HFF-Myc (cell line): ENCODE results near the gene KEL.

ENCODE experiments used
- DNase-seq: peaks from one replicate; pipeline ENCODE4 v3.0.0-alpha.2; 2011; ENCODE audit warnings: low read depth; ENCODE audit errors: extremely low read depth
- H3K4me3 ChIP-seq: replicated peaks from 2 replicates; pipeline ENCODE4 v1.5.1; 2011; ENCODE audit warnings: low read depth, mild to moderate bottlenecking, control low read depth, low read length
- CTCF ChIP-seq: IDR thresholded peaks from 2 replicates; pipeline ENCODE4 v1.5.1; 2012; ENCODE audit warnings: mild to moderate bottlenecking, low read depth, low read length, control low read depth; ENCODE audit errors: missing control alignments

Gene KEL

GRCh38 chr7:142919656-142920055, 42.5 kb downstream of the KEL start:
- H3K4me3 ChIP-seq = no peak overlapping the region
- no peak for TF ChIP-seq CTCF
- no peak for DNase-seq

- H3K4me3 ChIP-seq = no peak overlapping the region
- no peak for DNase-seq
- no peak for TF ChIP-seq CTCF
Measured at GRCh38 chr7:142918901-142919300, 43.3 kb downstream of the KEL start.

- TF ChIP-seq CTCF = no peak
- H3K4me3 ChIP-seq = no peak overlapping the region
- DNase-seq = no peak
Measured at GRCh38 chr7:142917447-142917846, 44.7 kb downstream of the KEL start.

- DNase-seq = no peak
- no peak for TF ChIP-seq CTCF
- H3K4me3 ChIP-seq = no peak overlapping the region
Measured at GRCh38 chr7:142916508-142916907, 45.7 kb downstream of the KEL start.

GRCh38 chr7:142915315-142915714, 46.8 kb downstream of the KEL start:
- DNase-seq = no peak
- TF ChIP-seq CTCF = no peak
- no peak overlapping the region for H3K4me3 ChIP-seq

GRCh38 chr7:142914121-142914520, 48.0 kb downstream of the KEL start:
- no peak overlapping the region for H3K4me3 ChIP-seq
- no peak for DNase-seq
- no peak for TF ChIP-seq CTCF

GRCh38 chr7:142913566-142913965, 48.6 kb downstream of the KEL start:
- H3K4me3 ChIP-seq = no peak overlapping the region
- DNase-seq = no peak
- no peak for TF ChIP-seq CTCF
